Fibroblast of lung (primary cell): ENCODE measurements around the gene CEACAM16. TPM values are rescaled to one million over a fixed set of nuclear protein-coding genes. Genes with fewer than 3 reads are reported as not detected.

ENCODE experiments used
- DNase-seq, 2 donors: peaks; one replicate each; pipeline versions ENCODE4 v3.0.0 to v3.0.0-alpha.2; 2010; ENCODE audit warnings: low read depth in 2 of 2
- H2AFZ ChIP-seq: 2 replicates; pipeline ENCODE4 v1.5.1; 2012; ENCODE audit warnings: low read length, control low read depth, inconsistent platforms
- H3K27ac ChIP-seq: 2 replicates; pipeline ENCODE4 v1.5.1; 2011; ENCODE audit warnings: low read length, control low read depth; ENCODE audit not compliant: insufficient read depth
- H3K27me3 ChIP-seq: 2 replicates; pipeline ENCODE4 v1.5.1; 2011; ENCODE audit warnings: mild to moderate bottlenecking, low read length; ENCODE audit not compliant: control insufficient read depth, insufficient read depth
- H3K36me3 ChIP-seq: 2 replicates; pipeline ENCODE4 v1.5.1; 2011; ENCODE audit warnings: low read length; ENCODE audit not compliant: control insufficient read depth, insufficient read depth
- H3K4me1 ChIP-seq: 2 replicates; pipeline ENCODE4 v1.5.1; 2011; ENCODE audit warnings: low read length; ENCODE audit not compliant: control insufficient read depth, insufficient read depth; ENCODE audit errors: extremely low read depth
- H3K4me2 ChIP-seq: 2 replicates; pipeline ENCODE4 v1.5.1; 2011; ENCODE audit warnings: low read length, control low read depth; ENCODE audit not compliant: insufficient read depth; ENCODE audit errors: extremely low read depth
- H3K4me3 ChIP-seq, 4 experiments: fragments of 200-600 bp in 1 of 4; sonication (generic) in 1 of 4; replicated peaks in 1 of 4; 2 replicates each; pipeline ENCODE4 v1.5.1; 2011 to 2016; ENCODE audit warnings: low read length in 4 of 4, low read depth in 3 of 4, mild to moderate bottlenecking in 3 of 4, control low read depth in 2 of 4, inconsistent platforms in 1 of 4, mixed read lengths in 1 of 4; ENCODE audit not compliant: insufficient read depth in 1 of 4; ENCODE audit errors: control extremely low read depth in 1 of 4
- H3K79me2 ChIP-seq: 2 replicates; pipeline ENCODE4 v1.5.1; 2012; ENCODE audit warnings: mild to moderate bottlenecking, low read length, inconsistent platforms; ENCODE audit not compliant: control insufficient read depth, insufficient read depth
- H3K9ac ChIP-seq: 2 replicates; pipeline ENCODE4 v1.5.1; 2011; ENCODE audit warnings: mild to moderate bottlenecking, low read length, control low read depth; ENCODE audit not compliant: insufficient read depth
- H3K9me3 ChIP-seq: 2 replicates; pipeline ENCODE4 v1.5.1; 2012; ENCODE audit warnings: low read depth, low read length; ENCODE audit not compliant: control insufficient read depth, insufficient read depth
- H4K20me1 ChIP-seq: 2 replicates; pipeline ENCODE4 v1.5.1; 2011; ENCODE audit warnings: low read length; ENCODE audit not compliant: control insufficient read depth, insufficient read depth; ENCODE audit errors: extremely low read depth
- EZH2 ChIP-seq: IDR thresholded peaks from 2 replicates; pipeline ENCODE4 v1.5.1; 2012; ENCODE audit warnings: low read length, control low read depth, mild to moderate bottlenecking; ENCODE audit errors: missing control alignments
- polyA plus RNA-seq, 2 donors: library from polyadenylated mRNA; depleted of rRNA in 1 of 2; stranded (reverse) in 1 of 2; unstranded in 1 of 2; fragments of >200 nt; gene quantifications; 2 replicates each; pipeline ENCODE4 v1.2.1, GENCODE V29; 2011 to 2012; ENCODE audit warnings: missing spikeins in 1 of 2
- total RNA-seq: library from RNA; depleted of rRNA; stranded (reverse); fragments of >200 nt; gene quantifications from 2 replicates; pipeline ENCODE4 v1.2.1, GENCODE V29; 2014
- TF ChIP-seq, protein P1 (sequence below), 2 donors: IDR thresholded peaks in 1 of 2; conservative IDR thresholded peaks in 1 of 2; 1 replicate in 1 of 2; 2 replicates in 1 of 2; pipeline ENCODE4 v1.5.1; 2011 to 2012; ENCODE audit warnings: low read length in 2 of 2, control low read depth in 1 of 2, inconsistent platforms in 1 of 2, low read depth in 1 of 2, mild to moderate bottlenecking in 1 of 2

Gene CEACAM16
- total and polyA plus RNA-seq, 2 donors (not counting 1 experiment from before 2014, with no cell fraction given), result not detected

- H3K36me3 ChIP-seq, result peaks cover 6% of the 10 kb centered on the region
- no peaks in the 10 kb centered on the region for H3K27me3 ChIP-seq
- H2AFZ ChIP-seq, result no peak overlapping the region
- no peaks in the 10 kb centered on the region for H3K9me3 ChIP-seq
- no peak overlapping the region for H3K27ac ChIP-seq
- no peaks in the 10 kb centered on the region for H3K79me2 ChIP-seq
- H3K4me1 ChIP-seq, result peaks cover 11% of the 10 kb centered on the region
- TF ChIP-seq, protein P1, sequence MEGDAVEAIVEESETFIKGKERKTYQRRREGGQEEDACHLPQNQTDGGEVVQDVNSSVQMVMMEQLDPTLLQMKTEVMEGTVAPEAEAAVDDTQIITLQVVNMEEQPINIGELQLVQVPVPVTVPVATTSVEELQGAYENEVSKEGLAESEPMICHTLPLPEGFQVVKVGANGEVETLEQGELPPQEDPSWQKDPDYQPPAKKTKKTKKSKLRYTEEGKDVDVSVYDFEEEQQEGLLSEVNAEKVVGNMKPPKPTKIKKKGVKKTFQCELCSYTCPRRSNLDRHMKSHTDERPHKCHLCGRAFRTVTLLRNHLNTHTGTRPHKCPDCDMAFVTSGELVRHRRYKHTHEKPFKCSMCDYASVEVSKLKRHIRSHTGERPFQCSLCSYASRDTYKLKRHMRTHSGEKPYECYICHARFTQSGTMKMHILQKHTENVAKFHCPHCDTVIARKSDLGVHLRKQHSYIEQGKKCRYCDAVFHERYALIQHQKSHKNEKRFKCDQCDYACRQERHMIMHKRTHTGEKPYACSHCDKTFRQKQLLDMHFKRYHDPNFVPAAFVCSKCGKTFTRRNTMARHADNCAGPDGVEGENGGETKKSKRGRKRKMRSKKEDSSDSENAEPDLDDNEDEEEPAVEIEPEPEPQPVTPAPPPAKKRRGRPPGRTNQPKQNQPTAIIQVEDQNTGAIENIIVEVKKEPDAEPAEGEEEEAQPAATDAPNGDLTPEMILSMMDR (conservative IDR thresholded peaks at IDR 0.05 in 1 of 2, IDR thresholded peaks at IDR 0.05 in 1 of 2; ENCODE audit: low read depth in 1 of 2, low read length in 2 of 2), result no peak
- no peak for TF ChIP-seq EZH2
- no peak overlapping the region for H3K9ac ChIP-seq
- no peaks in the 10 kb centered on the region for H4K20me1 ChIP-seq
- H3K4me2 ChIP-seq, result no peak overlapping the region
- DNase-seq, result no peak
- no peak overlapping the region for H3K4me3 ChIP-seq
Measured at GRCh38 chr19:44687888-44688287, 11.1 kb upstream of the CEACAM16 start.

DNA sequence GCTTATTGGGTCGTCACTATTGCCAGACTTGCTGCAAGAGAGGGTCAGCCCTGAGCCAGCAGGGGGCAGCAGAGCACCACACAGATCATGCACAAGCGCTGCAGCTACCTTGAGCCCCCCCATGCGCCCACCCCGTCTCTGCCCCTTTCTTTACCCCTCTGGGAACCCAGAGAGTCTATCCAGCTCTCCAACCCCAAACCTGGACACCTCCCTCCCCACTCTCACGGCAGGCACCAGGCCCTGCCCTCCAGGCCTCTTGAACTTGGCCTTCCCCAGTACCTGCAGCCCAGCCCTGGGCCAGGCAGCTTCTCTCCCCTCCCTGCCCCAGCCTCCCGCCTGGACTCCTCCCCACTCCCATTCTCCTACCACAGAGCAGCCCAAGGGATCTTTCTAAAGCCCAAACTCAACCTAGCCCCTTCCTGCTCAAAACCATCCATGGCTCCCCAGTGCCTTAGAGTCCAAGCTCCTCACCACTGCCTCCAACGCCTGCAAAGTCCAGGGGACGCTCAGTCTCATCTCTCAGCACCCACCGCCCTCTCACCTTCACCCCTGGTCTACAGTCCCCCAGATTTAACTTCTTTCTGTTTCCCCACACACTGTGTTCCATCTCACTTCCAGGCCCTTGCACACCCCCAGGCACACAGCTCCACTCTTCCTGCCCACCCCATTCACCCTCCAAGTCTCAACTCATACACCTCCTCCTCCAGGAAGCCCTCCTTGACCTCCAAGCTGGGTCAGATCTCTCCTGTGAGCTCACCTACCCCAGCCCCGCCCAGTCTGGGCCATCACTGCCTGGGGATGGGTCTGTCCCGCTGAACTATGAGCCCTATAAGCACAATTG, 9.4 kb upstream of the CEACAM16 start:
- Histone ChIP-seq H3K9ac (no peak overlapping the region), H3K36me3 (no peaks in the 10 kb centered on the region), H3K4me3 (no peak overlapping the region), H3K9me3 (no peaks in the 10 kb centered on the region), H3K79me2 (no peaks in the 10 kb centered on the region), H4K20me1 (no peaks in the 10 kb centered on the region), H3K4me1 (peaks cover 11% of the 10 kb centered on the region), H2AFZ (no peak overlapping the region), H3K27ac (no peak overlapping the region), H3K4me2 (no peak overlapping the region), H3K27me3 (no peaks in the 10 kb centered on the region)
- peak; percentile 55 to 81 for DNase-seq
- no peak for TF ChIP-seq EZH2
- TF ChIP-seq, protein P1 (conservative IDR thresholded peaks at IDR 0.05 in 1 of 2, IDR thresholded peaks at IDR 0.05 in 1 of 2; ENCODE audit: low read depth in 1 of 2, low read length in 2 of 2), result peak; percentile 91 to 97

- Histone ChIP-seq H3K27ac (no peak overlapping the region), H3K9me3 (no peaks in the 10 kb centered on the region), H2AFZ (no peak overlapping the region), H3K27me3 (no peaks in the 10 kb centered on the region), H3K9ac (no peak overlapping the region), H3K4me3 (no peak overlapping the region), H3K36me3 (no peaks in the 10 kb centered on the region), H3K4me2 (no peak overlapping the region), H3K4me1 (peaks cover 9% of the 10 kb centered on the region), H3K79me2 (no peaks in the 10 kb centered on the region), H4K20me1 (no peaks in the 10 kb centered on the region)
- DNase-seq, result no peak
- TF ChIP-seq, protein P1 (conservative IDR thresholded peaks at IDR 0.05 in 1 of 2, IDR thresholded peaks at IDR 0.05 in 1 of 2; ENCODE audit: low read depth in 1 of 2, low read length in 2 of 2), result no peak
- no peak for TF ChIP-seq EZH2
Measured at GRCh38 chr19:44690131-44690440, 8.9 kb upstream of the CEACAM16 start.
